Measurements from ENCODE around the gene S100PBP.

- TF ChIP-seq CTCF (IDR thresholded peaks at IDR 0.05): no peak
- TF ChIP-seq EP300 (IDR thresholded peaks at IDR 0.05): no peak
- TF ChIP-seq POLR2AphosphoS5 (IDR thresholded peaks at IDR 0.05): no peak
- no peak for TF ChIP-seq POLR2A (IDR thresholded peaks at IDR 0.05)
Measured at GRCh38 chr1:32898958-32899357, 81.5 kb downstream of the S100PBP start.
